Measurements from ENCODE around the gene CLDND1. TPM values are rescaled to one million over a fixed set of nuclear protein-coding genes. Genes with fewer than 3 reads are reported as not detected.

The CLDND1 gene
- total and polyA plus RNA-seq, 10 of the 15 experiments (the other 5 are each of a cell fraction or from before 2014, with no cell fraction given), result 97.8 to 225 (median 152) TPM

GRCh38 chr3:98553753-98554152 is 31.1 kb upstream of the CLDND1 start:
- peak; percentile 2; the same call in 1 of the 3 replicates for ATAC-seq
- in situ Hi-C loops (cut with MboI) (no loop called here), intact Hi-C loops (cut with micrococcal nuclease; ENCODE audit: unreplicated experiment) (loop anchor here (10.0 kb wide), 1 partner anchor 861 kb away; no protein-coding TSS in a partner anchor)
- peak overlapping the region; percentile 94 for H3K9ac ChIP-seq (ENCODE audit: control insufficient read depth, insufficient read depth, low read length)
- ChIA-PET SMC1A (ENCODE audit: uncharacterized antibody, unreplicated experiment) (interaction anchor here (1.0 to 23.6 kb wide), 5 partner anchors 9 to 191 kb away, joined by 5 to 603 read pairs (median 73); partner anchors contain the start of gene GPR15), POLR2A (interaction anchor here (1.5 to 23.2 kb wide), 4 partner anchors 8 to 59 kb away, joined by 4 to 350 read pairs (median 24); partner anchors contain the start of gene GPR15), RAD21 (ENCODE audit: unreplicated experiment) (interaction anchor here (1.6 to 20.2 kb wide), 4 partner anchors 8 to 19 kb away, joined by 7 to 511 read pairs (median 34); partner anchors contain the start of gene GPR15), CTCF (interaction anchor here (1.7 to 5.9 kb wide), 4 partner anchors 7 to 22 kb away, joined by 6 to 32 read pairs (median 14); partner anchors contain the start of gene GPR15)
- H3K9me3 ChIP-seq (replicated peaks; ENCODE audit: control insufficient read depth, insufficient read depth, low read length), result no peaks in the 10 kb centered on the region
- H3K4me1 ChIP-seq (ENCODE audit: control insufficient read depth, insufficient read depth, low read length), result peaks cover 31% of the 10 kb centered on the region
- no peak for FAIRE-seq
- BruUV-seq (replicated peaks), result no TSS peak
- no peak overlapping the region for H2AFZ ChIP-seq (ENCODE audit: control insufficient read depth, low read depth, low read length)
- H3K27ac ChIP-seq (ENCODE audit: control insufficient read depth, insufficient read depth), result peak overlapping the region; percentile 100
- H3K36me3 ChIP-seq (ENCODE audit: control insufficient read depth in 2 of 2, insufficient read depth in 2 of 2, low read length in 1 of 2), result no peaks in the 10 kb centered on the region
- peak overlapping the region; percentile 73 for H3K4me3 ChIP-seq
- no peaks in the 10 kb centered on the region for H3K27me3 ChIP-seq (replicated peaks in 1 of 2; ENCODE audit: control insufficient read depth in 2 of 2, insufficient read depth in 2 of 2, low read length in 1 of 2)
- peaks cover 94% of the 10 kb centered on the region for H3K79me2 ChIP-seq (ENCODE audit: control insufficient read depth, insufficient read depth, low read length)
- H4K20me1 ChIP-seq (ENCODE audit: control insufficient read depth, insufficient read depth), result no peaks in the 10 kb centered on the region
- 40% methylated on average over 2 of the region's 2 CpGs for WGBS (ENCODE audit: insufficient coverage, insufficient replicate concordance, low lambda C conversion rate, missing lambda C conversion rate)
- H3K4me2 ChIP-seq (ENCODE audit: control insufficient read depth, insufficient read depth), result peak overlapping the region; percentile 57
- DNase-seq (ENCODE audit: low read depth, low spot score), result no peak
- TF ChIP-seq FOXM1 (IDR thresholded peaks at IDR 0.05; ENCODE audit: low read depth, low read length) (no peak), CREM (IDR thresholded peaks at IDR 0.05; ENCODE audit: low read depth) (peak; percentile 19; the same call in 1 of the 2 replicates), ETV6 (conservative IDR thresholded peaks at IDR 0.05 in 1 of 2, IDR thresholded peaks at IDR 0.05 in 1 of 2; ENCODE audit: borderline replicate concordance in 1 of 2, low read depth in 1 of 2) (peak in 1 of 2 experiments; percentile 63; a peak in 2 of 4 replicates), ZNF687 (IDR thresholded peaks at IDR 0.05) (0 out of 2 replicates have a peak, but pooled peaks have one; percentile 16), RUNX3 (IDR thresholded peaks at IDR 0.05; ENCODE audit: low read length) (peak; percentile 2; the same call in 1 of the 2 replicates), TCF3 (IDR thresholded peaks at IDR 0.05; ENCODE audit: borderline replicate concordance, insufficient read depth, low read depth, low read length) (no peak), CHD1 (IDR thresholded peaks at IDR 0.05; ENCODE audit: low read depth, low read length) (0 out of 2 replicates have a peak, but pooled peaks have one; percentile 3), ZBED1 (IDR thresholded peaks at IDR 0.05; ENCODE audit: borderline replicate concordance) (peak; percentile 15; the same call in 1 of the 2 replicates), ATF2 (IDR thresholded peaks at IDR 0.05; ENCODE audit: low read length) (peak; percentile 49), NR2C2 (IDR thresholded peaks at IDR 0.05; ENCODE audit: borderline replicate concordance, control insufficient read depth, insufficient read length, low read depth) (no peak), ZBTB40 (IDR thresholded peaks at IDR 0.05; ENCODE audit: borderline replicate concordance) (0 out of 2 replicates have a peak, but pooled peaks have one; percentile 3), SPI1 (IDR thresholded peaks at IDR 0.05; ENCODE audit: borderline replicate concordance, insufficient read depth, low read depth, low read length) (peak; percentile 53; the same call in 1 of the 2 replicates), WRNIP1 (IDR thresholded peaks at IDR 0.05; ENCODE audit: borderline replicate concordance, low read depth, low read length) (no peak)
